GM23248 (cell line): ENCODE results near the gene POLRMT. TPM values are rescaled to one million over a fixed set of nuclear protein-coding genes. Genes with fewer than 3 reads are reported as not detected.

Experiments
- DNase-seq: peaks from one replicate; pipeline ENCODE4 v3.0.0-alpha.2; 2015
- H2AFZ ChIP-seq: fragments of 200-600 bp; sonication (generic); 2 replicates; pipeline ENCODE4 v1.6.1; 2016; ENCODE audit warnings: antibody characterized with exemption
- H3F3A ChIP-seq: fragments of 200-600 bp; sonication (generic); 2 replicates; pipeline ENCODE4 v1.6.1; 2016; ENCODE audit warnings: mild to moderate bottlenecking, antibody characterized with exemption, mixed run types; ENCODE audit not compliant: insufficient read depth
- H3K27ac ChIP-seq: fragments of 200-600 bp; sonication (generic); 2 replicates; pipeline ENCODE4 v1.5.1; 2016; ENCODE audit warnings: mild to moderate bottlenecking
- H3K27me3 ChIP-seq: fragments of 200-600 bp; sonication (generic); replicated peaks from 2 replicates; pipeline ENCODE4 v1.6.1; 2016; ENCODE audit warnings: mild to moderate bottlenecking; ENCODE audit not compliant: insufficient read depth
- H3K36me3 ChIP-seq: fragments of 200-600 bp; sonication (generic); 2 replicates; pipeline ENCODE4 v1.6.1; 2016; ENCODE audit warnings: low read depth, mild to moderate bottlenecking
- H3K4me1 ChIP-seq: fragments of 200-600 bp; sonication (generic); 2 replicates; pipeline ENCODE4 v1.6.1; 2016; ENCODE audit warnings: mild to moderate bottlenecking; ENCODE audit not compliant: insufficient read depth
- H3K4me2 ChIP-seq: fragments of 200-600 bp; sonication (generic); one replicate; pipeline ENCODE4 v1.6.1; 2016; ENCODE audit warnings: mild to moderate bottlenecking; ENCODE audit not compliant: unreplicated experiment
- H3K4me3 ChIP-seq: fragments of 200-600 bp; sonication (generic); 2 replicates; pipeline ENCODE4 v1.5.1; 2016; ENCODE audit warnings: mild to moderate bottlenecking
- H3K79me2 ChIP-seq: fragments of 200-600 bp; sonication (generic); 2 replicates; pipeline ENCODE4 v1.6.1; 2016; ENCODE audit warnings: mild to moderate bottlenecking; ENCODE audit not compliant: insufficient read depth
- H3K9ac ChIP-seq: fragments of 200-600 bp; sonication (generic); 2 replicates; pipeline ENCODE4 v1.6.1; 2016; ENCODE audit warnings: mild to moderate bottlenecking
- H3K9me2 ChIP-seq: fragments of 200-600 bp; sonication (generic); 2 replicates; pipeline ENCODE4 v1.6.1; 2016; ENCODE audit warnings: mixed run types, mild to moderate bottlenecking, moderate library complexity; ENCODE audit not compliant: insufficient read depth
- H3K9me3 ChIP-seq: fragments of 200-600 bp; sonication (generic); one replicate; pipeline ENCODE4 v1.6.1; 2017; ENCODE audit warnings: low read depth
- H4K20me1 ChIP-seq: fragments of 200-600 bp; sonication (generic); 2 replicates; pipeline ENCODE4 v1.6.0; 2016; ENCODE audit not compliant: insufficient read depth
- EZH2 ChIP-seq: fragments of 200-600 bp; sonication (generic); IDR thresholded peaks from 2 replicates; pipeline ENCODE4 v1.6.1; 2018; ENCODE audit warnings: antibody characterized with exemption, mild to moderate bottlenecking; ENCODE audit not compliant: insufficient read depth, poor library complexity, severe bottlenecking
- EZH2phosphoT487 ChIP-seq: fragments of 200-600 bp; sonication (generic); IDR thresholded peaks from 2 replicates; pipeline ENCODE4 v1.6.1; 2018; ENCODE audit warnings: antibody characterized with exemption, moderate library complexity, mild to moderate bottlenecking, low read depth; ENCODE audit not compliant: insufficient read depth
- WGBS, 2 experiments: methylation state at CpG; one replicate each; pipeline ENCODE4 v1.1.6; 2015 to 2017; ENCODE audit warnings: low lambda C conversion rate in 2 of 2, low coverage in 1 of 2; ENCODE audit errors: missing lambda C conversion rate in 2 of 2; 5-methylcytosine and 5-hydroxymethylcytosine counted together
- in situ Hi-C: fragments of 300-500 bp; cut with MboI; formaldehyde crosslinking; loops from 2 replicates; pipeline ENCODE4 v1.15.0; 2020
- polyA plus RNA-seq: library from polyadenylated mRNA; unstranded; fragments of >200 nt; fragmentation: Nextera tagmentation; extraction: Ambion mirVana; gene quantifications from 2 replicates; pipeline ENCODE4 v1.2.1, GENCODE V29; 2016
- total RNA-seq: library from RNA; depleted of rRNA; stranded (reverse); fragments of >200 nt; shearing (Covaris generic); gene quantifications from 2 replicates; pipeline ENCODE4 v1.2.3, GENCODE V29; 2014

POLRMT gene
- total and polyA plus RNA-seq, 2 experiments from 2014 or later: 23.6 to 36.2 TPM

DNA sequence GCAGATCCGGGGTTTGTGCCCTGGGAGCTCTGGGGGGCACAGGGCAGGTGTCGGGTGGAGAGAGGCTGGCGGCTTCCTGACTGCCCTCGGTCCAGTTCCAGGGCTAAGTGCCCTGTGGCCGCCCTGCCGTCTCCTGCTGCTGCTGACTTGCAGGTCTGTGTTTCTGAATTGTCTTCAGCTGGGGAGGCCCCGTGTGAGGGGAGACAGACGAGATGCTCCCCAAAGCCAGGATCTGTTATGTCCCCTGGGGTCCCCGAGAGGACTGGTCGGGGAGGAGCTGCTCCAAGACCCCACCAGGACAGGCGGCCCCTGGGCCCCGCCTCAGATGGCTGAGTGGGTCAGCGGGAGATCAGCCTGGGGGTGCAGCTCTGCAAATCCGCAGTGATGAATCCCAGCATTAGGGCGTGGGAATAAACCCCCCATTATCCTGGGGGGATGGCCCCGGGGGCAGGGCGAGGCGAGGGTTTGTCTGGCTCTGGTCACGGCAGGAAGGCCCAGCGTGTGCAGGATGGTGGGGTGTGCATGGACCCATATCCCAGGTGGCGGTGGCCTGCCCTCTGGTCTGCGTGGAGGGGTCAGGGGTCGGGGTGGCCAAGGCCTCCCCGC, 39.0 kb downstream of the POLRMT start:
- in situ Hi-C loops: no loop called here
- DNase-seq: no peak
- H3K36me3 ChIP-seq: no peaks in the 10 kb centered on the region
- no peaks in the 10 kb centered on the region; the same call in 1 of the 2 replicates for H3K27me3 ChIP-seq
- H3K9me3 ChIP-seq: no peaks in the 10 kb centered on the region
- no peaks in the 10 kb centered on the region for H3F3A ChIP-seq
- H3K27ac ChIP-seq: no peak overlapping the region
- no peaks in the 10 kb centered on the region for H3K9me2 ChIP-seq
- H2AFZ ChIP-seq: no peak overlapping the region
- H4K20me1 ChIP-seq: no peaks in the 10 kb centered on the region
- TF ChIP-seq EZH2 (no peak), EZH2phosphoT487 (no peak)
- no peak overlapping the region for H3K4me3 ChIP-seq
- no peaks in the 10 kb centered on the region for H3K79me2 ChIP-seq
- H3K9ac ChIP-seq: no peak overlapping the region
- no peaks in the 10 kb centered on the region for H3K4me1 ChIP-seq
- WGBS, 2 experiments: 68 to 71% methylated on average over 20 to 24 of the region's 24 CpGs
- H3K4me2 ChIP-seq: no peak overlapping the region

DNA sequence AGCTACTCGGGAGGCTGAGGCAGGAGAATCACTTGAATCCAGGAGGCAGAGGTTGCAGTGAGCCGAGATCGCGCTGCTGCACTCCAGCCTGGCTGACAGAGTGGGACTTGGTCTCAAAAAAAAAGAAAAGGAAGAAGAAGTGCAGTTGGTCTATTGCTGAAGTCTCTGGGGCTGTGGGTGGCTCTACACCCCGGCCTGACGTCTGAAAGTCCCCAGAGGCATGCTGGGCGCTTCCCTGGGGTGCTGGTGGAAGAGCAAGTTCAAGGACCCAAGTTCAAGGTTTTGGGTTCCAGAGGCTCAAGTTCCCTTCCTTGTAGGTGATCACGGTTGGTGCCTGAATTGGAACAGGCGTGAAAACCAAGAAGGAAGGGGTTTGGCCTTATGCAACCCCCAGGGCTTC, 39.8 kb downstream of the POLRMT start:
- no peak for DNase-seq
- Histone ChIP-seq H3K4me2 (no peak overlapping the region), H3K27ac (no peak overlapping the region), H3K79me2 (no peaks in the 10 kb centered on the region), H3K9me3 (no peaks in the 10 kb centered on the region), H3K27me3 (no peaks in the 10 kb centered on the region; the same call in 1 of the 2 replicates), H4K20me1 (no peaks in the 10 kb centered on the region), H3K4me3 (no peak overlapping the region), H3F3A (no peaks in the 10 kb centered on the region), H3K4me1 (no peaks in the 10 kb centered on the region), H3K36me3 (no peaks in the 10 kb centered on the region), H3K9ac (no peak overlapping the region), H2AFZ (no peak overlapping the region), H3K9me2 (no peaks in the 10 kb centered on the region)
- TF ChIP-seq EZH2 (no peak), EZH2phosphoT487 (no peak)
- in situ Hi-C loops: no loop called here
- 37 to 39% methylated on average over 9 of the region's 9 CpGs for WGBS, 2 experiments

DNA sequence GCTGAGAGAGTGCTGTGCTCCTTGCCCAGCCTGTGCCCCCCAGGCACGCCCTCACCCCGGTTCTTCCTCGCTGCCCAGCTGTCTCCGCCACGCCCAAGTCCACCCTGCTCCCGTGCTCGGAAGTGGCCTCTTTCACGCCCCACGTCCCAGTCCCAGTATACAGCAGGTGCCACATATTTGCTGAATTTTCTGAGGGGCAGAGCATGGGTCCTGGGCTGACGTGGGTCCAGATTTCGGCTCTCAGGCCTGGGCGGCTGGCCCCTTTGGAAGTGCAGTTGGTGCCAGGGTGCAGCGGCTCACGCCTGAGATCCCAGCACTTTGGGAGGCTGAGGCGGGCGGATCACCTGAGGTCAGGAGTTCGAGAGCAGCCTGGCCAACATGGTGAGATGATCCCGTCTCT, 40.3 kb downstream of the POLRMT start:
- H2AFZ ChIP-seq: no peak overlapping the region
- H3K27ac ChIP-seq: no peak overlapping the region
- H3K4me3 ChIP-seq: no peak overlapping the region
- WGBS, 2 experiments: 78 to 79% methylated on average over 17 to 18 of the region's 18 CpGs
- H3K36me3 ChIP-seq: no peaks in the 10 kb centered on the region
- in situ Hi-C loops: no loop called here
- H4K20me1 ChIP-seq: no peaks in the 10 kb centered on the region
- H3K4me2 ChIP-seq: no peak overlapping the region
- no peaks in the 10 kb centered on the region for H3K9me3 ChIP-seq
- H3K4me1 ChIP-seq: no peaks in the 10 kb centered on the region
- H3K9ac ChIP-seq: no peak overlapping the region
- H3K9me2 ChIP-seq: no peaks in the 10 kb centered on the region
- no peaks in the 10 kb centered on the region for H3K79me2 ChIP-seq
- no peaks in the 10 kb centered on the region; the same call in 1 of the 2 replicates for H3K27me3 ChIP-seq
- TF ChIP-seq EZH2phosphoT487 (no peak), EZH2 (no peak)
- DNase-seq: no peak
- no peaks in the 10 kb centered on the region for H3F3A ChIP-seq

DNA sequence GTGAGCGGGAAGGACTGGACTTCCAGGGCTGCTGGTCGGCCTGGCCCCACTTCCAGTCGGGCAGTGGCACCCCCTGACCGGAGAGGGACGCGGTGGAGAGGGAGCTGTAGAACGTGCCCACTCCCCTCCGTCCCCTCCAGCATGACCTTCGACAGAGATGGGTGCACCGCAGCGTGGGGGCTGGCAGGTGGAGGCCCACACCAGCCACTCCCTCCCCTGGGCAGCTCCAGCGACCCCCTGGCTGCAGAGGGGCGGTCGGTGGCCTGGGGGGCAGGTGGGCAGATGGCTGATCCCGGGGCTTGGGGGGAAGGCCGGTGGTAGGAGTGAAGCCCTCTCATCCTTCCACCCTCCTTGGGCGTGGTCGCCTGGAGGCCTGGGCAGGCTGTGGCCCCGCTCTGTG, 41.2 kb downstream of the POLRMT start:
- WGBS, 2 experiments: 76% methylated on average over 16 to 19 of the region's 19 CpGs

More for the DNA sequence above, 41.2 kb downstream of the POLRMT start:
- Histone ChIP-seq H3K36me3 (no peaks in the 10 kb centered on the region), H3F3A (no peaks in the 10 kb centered on the region), H3K79me2 (no peaks in the 10 kb centered on the region), H4K20me1 (no peaks in the 10 kb centered on the region), H3K27ac (no peak overlapping the region), H3K4me3 (no peak overlapping the region), H3K27me3 (no peaks in the 10 kb centered on the region; the same call in 1 of the 2 replicates), H2AFZ (no peak overlapping the region), H3K9me3 (no peaks in the 10 kb centered on the region), H3K4me1 (peaks cover 4% of the 10 kb centered on the region), H3K9me2 (no peaks in the 10 kb centered on the region), H3K4me2 (no peak overlapping the region), H3K9ac (no peak overlapping the region)
- no peak for DNase-seq
- in situ Hi-C loops: no loop called here
- TF ChIP-seq EZH2 (no peak), EZH2phosphoT487 (no peak)
